Amniotic stem cell (primary cell): ENCODE data around the gene SPTLC3.

Source experiments
- DNase-seq: peaks from one replicate; lab custom pipeline; 2025; lab: John Stamatoyannopoulos, UW

The SPTLC3 gene

DNA sequence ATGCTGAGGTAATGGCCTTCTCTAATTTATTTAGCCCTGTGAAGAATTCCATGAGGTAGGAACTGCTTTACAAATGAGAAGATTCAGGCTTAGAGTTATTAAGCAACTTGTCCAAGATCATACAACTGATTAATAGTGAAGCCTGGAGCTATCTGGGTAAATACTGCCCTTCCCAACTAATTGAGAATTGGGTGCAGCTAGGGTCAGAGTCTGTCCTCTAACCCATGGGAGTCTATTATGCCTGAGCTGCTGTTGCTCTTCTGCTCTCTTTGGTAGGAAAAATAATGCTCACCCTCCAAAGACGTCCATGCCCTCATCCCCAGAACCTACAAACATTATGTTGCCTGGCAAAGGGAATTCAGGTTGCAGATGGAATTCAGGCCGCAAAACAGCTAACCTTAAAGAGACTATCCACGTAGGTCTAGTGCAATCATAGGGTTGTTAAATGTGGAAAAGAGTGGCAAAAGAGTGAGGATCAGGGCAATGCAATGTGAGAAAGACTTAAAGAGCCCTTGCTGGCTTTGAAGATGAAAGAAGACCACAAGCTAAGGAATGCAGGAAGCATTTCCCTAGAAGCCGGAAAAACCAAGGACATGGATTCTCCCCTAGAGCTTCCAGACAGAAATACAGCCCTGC is 90.1 kb downstream of the SPTLC3 start:
- DNase-seq, result no peak

DNA sequence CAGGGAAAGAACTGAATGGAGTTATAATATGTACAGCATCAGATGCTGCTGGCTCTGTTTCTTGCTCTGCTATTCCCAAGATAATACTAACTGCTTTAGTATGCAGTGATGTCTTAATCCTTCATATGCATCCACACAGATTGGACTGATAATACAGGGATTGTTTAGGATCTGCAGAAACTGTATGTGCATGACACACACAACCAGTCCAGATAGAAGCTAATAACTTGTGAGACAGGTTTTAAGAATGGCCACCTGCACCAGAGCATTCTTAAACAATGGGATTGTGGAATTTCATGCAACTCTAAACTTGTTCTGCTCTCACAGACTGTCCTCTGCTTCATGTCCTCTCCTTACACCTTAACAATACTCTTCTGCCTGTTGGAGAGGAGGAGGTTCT is 90.9 kb downstream of the SPTLC3 start:
- no peak for DNase-seq

DNA sequence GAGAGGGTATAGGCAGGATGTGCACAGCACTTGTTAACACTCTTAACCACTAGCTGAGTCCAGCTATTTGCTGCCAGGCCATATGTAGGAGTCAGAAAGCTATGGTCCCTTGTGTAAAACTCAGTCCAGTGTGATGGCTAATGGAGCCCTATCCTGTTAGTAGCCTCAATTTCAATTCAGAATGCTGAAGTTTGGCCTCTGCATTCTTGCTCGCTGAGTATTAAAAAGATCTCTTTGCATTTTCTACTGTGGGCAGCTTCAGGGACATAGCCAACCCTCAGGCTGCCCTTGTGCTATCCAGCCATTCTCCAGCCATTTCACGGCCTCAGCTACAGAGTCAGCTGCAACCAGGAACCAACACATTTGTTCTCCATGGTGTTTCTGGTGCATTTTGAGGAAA is 92.5 kb downstream of the SPTLC3 start:
- DNase-seq, result no peak

DNA sequence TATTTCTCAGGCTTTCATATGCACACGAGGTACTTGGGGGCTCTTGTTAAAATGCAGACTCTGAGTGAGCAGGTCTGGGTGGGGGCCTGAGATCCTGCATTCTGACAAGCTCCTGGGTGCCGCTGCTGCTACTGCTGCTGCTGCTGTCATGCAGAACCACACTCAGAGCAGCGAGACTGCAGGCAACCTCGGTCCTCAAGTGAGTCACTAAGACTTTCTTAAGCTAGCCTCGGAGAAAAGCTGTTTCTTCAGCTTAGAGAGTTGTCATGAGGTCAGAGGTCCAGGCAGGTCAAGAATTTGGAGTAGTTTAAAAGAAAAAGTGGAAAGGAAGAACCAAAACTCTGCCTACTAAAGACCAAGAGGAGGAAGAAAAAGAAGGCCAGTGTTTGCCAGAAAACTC is 92.9 kb downstream of the SPTLC3 start:
- no peak for DNase-seq

DNA sequence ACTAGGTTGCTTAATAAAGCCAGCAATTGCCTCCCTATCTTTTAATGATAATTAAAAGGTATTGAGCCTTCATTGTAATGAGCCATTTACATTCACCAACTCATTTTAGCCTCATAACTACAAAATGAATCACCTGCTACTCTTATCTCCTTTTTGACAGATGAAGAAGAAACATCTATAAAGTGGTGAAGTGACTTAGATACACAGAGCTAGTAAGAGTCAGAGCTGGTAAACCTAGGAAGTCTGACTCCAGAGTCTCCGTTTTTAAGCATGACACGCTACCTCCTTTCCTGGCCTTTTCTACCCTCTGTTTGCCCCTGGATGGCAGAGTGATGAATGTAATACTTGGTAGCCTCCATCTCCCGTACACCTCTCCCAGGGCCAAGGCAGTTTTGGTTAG is 93.5 kb downstream of the SPTLC3 start:
- DNase-seq, result no peak

DNA sequence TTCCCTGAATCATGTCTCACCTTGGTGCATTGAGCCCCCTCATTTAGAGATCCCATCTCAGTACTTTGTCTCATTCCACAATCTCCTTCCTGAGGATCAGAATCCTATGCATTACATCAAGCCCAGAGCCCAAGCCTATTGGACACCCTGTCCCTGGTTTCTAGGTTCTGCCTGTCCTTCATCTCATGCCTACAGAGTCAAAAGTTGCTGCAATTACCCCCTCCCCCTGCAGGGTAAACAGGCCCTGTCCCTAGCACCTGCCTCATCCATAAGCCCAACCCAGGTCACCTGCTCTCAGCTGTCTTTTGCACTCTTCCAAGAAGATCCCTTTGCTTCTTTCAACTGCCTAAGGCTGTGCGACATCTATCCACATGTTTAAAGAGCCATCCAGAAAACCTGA is 93.9 kb downstream of the SPTLC3 start:
- no peak for DNase-seq

DNA sequence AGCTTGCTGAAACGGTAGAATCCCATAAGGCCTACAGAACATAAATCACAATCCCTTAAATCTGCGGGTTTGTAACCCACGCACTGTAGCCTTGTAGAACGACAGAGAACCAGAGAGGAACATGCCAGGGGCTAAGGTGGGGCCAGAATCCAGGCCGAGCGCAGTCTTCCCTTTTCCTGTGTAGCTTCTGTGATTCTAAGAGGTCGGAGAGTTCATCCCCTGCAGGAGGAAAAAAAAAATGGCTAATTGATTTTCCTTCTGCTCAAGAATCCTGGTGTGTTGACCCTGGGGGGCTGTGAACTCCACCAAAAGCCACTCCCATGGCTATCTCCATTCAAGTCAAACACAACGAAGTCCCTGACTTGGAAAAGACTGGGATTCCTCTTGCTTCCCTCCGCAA is 96.3 kb downstream of the SPTLC3 start:
- DNase-seq, result no peak

DNA sequence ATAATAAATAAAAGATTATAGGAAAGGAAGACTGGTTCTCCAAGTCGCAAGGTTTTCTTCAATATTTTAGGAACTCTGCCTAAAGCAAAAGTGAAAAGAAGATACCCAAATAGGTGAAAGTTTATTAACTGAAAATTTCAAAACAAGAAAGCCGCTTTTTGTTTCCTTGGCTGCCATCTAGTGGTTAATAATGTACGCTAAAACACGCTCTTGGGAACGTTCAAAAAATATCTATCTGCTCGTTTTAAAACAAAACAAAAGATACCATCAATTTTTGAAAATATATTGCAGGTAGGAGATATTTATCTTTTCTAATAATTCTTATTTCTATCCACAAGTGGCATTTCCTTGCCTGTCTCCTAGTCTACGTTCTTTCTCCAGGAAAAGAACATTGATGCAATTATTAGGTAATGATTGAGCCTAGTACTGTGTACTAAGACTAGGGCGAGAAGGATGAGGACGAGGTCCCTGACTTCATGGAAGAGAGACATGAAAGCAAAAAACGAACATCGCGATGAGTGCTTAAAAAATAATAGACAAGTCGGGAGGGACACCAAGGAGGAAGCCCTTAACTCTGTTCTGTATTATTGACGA is 97.2 kb downstream of the SPTLC3 start:
- peak; percentile 17 for DNase-seq

DNA sequence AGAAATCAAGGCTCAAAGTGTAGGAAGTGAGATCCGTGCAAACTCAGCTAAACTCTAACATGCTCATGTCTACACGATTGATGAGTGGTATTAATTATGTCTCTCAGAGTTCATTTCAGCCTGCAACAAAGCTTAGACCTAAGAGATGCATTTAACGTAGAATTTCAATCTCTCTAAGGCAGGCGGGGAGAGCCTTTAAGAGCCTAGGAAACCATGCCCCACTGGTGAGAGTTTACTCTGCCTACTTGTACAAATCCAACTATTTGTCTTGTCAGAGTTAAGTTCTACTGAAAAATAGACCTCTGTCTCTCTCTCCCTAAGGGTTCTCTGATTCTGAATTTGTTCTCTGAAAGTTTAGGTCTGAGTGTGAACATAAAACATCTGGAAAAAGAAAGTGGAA is 100.9 kb downstream of the SPTLC3 start:
- DNase-seq, result no peak

DNA sequence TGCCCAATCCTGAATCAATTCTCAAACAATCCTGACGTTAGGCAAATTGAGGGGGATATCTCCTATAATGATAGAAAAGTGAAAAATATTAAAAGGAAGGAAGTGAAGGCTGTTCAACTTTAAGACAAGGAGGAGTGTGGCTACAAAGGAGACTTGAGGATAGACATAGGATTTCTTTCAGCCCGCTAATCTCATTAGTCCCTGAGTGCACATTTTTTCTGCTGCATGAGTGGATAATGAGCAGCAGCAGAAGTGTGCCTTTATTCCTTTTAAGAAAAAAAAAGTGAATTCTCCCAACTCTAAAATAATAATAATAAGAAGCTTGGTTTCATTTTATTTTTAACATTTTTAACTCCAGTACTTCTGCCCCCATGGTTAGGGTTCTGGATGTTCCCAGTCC is 102.0 kb downstream of the SPTLC3 start:
- DNase-seq, result no peak

DNA sequence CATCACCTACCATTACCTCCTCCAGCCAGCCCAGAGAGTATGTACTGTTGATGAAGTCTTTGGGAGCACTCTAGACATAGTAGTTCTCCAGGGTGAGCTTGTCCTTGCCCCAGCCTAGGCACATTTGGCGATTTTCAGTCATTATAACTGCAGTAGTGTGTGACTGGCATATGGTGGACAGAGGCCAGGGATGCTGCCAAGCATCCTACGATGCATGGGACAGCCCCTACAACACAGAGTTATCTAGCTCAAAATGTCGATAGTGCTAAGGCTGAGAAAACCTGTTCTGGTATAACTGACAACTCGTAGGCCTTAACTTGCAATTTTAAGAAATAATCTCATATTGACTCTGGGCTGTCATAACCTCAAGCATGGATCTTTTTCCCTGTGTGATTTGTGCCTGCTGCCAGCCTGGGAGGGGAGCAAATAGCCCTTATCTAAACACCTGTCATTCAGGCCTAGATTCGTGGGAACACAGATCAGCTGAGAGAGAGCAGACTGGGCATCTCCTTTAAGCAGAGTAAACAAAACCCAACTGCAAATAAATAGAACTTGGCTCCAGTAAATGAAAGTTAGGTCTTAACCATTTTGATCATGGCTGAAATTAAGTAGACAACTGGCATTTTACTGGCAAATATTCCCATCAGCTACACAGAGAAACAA is 102.6 kb downstream of the SPTLC3 start:
- DNase-seq, result no peak

DNA sequence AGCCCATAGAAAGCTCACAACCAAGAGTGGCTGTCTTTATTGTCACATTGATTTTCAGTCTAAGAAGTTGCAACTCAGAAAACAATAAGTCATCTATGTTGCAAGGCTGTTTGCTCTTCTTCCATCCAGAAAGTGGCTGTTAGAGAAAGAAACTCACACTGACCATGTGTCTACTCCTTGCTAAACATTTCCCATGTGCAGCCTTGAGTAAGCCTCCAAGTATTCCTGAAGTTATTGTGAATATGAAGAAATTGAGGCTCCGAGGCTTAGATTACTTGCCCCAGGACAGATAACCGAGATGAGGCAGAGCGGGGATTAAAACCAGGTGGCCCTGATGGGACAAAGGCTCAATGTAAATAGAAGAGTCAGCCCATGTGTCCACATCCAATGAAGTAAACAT is 105.0 kb downstream of the SPTLC3 start:
- DNase-seq, result no peak

DNA sequence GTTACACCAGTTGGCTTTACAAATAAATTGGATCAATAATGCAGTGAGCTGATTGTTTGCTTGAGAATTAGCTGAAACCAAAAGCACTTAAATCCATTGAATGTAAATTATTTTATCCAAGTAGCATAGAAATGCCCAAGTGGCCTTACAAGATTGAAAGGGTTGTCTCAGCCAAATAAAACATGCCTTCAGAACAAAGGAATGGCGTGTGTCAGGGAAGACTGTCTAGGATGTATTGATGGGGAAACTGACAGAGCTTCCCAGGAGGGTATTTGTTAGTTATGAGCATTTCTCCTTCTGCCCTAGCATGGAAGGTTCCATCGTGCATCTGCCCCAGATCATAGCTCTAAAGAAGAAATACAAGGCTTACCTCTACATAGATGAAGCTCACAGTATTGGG is 108.4 kb downstream of the SPTLC3 start:
- DNase-seq, result no peak

DNA sequence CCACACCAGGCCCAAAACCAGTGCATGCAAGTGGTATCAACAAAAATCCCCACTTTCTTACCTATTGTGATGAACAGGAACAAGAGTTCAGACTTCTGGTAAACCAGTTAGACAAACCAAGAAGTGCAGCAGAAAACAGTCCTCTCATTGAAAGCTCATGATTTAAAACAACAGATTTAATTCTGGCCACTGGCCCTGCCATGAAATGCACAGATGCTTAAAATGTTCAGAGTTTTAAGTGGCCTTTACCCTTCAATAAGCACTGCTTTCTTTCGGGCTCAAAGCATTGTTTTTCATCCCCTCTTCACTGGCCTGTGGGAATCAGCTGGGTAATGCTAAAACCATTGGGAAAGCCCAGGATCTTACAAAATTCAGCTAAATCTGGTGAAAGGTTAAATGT is 109.9 kb downstream of the SPTLC3 start:
- DNase-seq, result no peak

DNA sequence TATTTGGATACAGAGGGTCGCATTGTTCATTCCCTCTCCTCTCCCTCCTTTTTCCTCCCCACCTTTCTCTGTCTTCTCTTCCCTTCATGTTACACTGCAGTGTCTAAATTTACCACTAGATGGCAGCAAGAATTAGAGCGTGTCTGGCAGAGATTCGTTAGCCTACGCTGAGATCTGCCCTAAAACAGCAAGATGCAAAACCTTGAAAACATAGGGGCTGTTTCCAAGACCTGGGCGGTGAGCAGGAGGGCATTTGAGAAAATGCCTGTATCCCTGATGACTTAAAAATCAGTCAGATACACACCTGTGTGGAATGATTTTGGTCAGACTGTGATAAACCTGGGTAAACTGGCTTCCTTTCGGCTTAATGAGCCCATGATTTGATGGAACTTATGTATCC is 110.8 kb downstream of the SPTLC3 start:
- DNase-seq, result peak; percentile 28

DNA sequence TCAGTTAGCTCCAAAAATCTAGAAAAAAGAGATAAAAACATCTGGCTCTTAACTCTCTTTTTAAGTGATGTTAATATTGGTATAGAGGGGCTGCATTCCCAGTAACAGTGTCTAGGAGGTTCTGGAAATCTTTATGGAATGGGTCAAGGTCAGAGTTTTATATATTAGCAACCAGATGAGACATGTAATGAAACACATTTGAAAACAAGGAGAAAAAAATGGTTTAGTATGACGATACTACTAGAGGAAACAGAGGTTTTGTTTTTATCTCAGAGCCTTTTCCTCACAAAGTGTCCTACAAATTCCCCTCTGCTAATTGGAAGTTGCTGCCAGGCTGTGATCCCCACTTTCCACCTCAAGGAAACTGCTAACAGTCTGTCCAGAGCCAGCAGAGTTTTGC is 111.7 kb downstream of the SPTLC3 start:
- DNase-seq, result no peak

DNA sequence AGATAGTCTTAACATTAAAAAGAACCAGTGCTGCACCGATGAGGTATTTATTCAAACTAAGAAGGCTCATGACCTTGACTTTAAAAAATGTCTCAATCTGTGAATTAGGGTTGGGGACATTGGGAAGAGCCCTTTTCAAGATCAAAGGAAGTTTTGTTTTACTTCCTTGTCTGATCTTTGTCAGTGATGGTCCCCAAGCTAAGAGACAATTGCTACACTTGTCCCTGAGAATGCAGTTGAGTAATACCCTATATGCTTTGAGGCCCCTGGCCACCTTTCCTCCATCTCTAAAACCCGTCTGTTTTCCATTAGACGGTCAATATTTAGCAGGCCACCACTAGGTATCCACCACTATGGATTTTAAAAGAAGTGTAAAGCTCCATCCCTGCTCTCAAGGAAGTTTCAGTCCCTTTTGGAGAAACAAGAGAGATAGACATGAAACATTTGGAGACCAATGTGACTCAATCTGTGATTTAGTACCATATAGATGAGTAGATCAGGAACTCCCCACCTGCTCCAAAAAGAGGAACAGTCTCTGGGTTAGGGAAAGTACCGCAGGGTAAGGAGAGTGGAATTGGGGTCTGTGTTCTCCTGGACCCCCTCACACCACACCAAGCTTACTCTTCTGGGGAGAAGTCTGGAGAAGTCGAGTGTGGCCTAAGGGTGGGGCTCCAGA is 113.2 kb downstream of the SPTLC3 start:
- no peak for DNase-seq

DNA sequence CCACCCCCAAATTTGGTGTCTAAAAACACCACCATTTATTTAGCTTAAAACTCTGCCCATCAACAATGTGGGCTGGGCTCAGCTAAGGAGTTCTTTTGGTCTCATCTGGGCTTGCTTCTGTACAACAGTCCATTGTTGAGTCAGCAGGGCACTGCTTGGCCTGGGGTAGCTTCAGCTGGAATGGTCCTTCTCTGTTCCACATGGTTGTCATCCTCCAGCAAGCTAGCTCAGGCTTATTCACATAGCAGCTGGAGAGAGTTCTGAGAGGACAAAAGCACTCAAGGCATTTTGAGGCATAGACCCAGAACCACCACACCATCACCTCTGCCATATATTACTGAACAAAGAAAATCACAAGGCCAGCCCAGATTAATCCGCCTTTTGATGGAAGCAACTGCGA is 116.7 kb downstream of the SPTLC3 start:
- no peak for DNase-seq

DNA sequence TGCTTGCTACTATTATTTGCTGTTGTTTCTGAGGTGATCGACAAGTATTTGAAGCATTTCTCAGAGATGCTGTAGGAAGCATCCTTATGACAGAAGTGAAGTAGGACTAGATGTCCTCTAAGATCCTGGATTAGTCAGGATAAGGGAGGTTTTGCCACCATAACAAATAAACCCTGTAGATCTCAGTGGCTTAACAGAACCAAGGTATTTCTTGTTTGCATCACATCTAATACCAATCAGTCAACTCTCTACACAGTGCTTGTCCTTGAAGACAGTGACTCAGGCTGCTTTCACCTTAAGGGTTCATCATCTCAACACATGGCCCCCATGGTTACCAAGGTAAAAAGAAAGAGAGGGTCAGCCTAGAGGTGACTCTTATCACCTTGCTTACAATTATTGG is 119.4 kb downstream of the SPTLC3 start:
- DNase-seq, result no peak

DNA sequence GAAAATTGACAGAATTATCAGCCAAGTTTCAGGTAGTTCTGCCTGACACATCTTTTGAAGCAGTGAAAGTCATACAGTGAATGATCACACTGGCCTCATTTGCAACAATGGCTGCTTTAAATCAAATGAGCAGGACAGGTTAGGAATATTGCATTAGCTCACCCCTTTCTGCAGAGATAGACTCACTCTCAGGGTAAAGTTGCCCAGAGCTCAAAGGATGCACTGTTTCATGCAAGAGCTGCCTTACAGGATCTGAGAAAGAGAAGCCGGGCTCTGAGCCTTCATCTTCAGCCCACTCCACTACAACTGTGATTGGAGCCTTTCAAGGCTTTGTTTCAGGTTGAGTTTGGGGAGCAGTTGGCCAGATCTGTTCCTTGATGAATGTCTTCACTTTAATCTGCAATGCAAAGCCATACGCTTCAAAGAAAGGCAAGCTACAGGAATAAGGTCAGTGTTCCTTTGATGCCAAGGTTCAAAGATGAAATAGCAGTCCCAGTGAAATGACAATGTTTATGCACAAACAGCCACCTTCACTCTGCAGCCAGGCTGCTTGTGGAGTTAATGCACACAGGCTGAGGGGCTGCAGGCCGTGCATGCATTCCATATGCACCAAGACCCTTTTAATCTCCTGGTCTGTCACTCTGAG is 121.4 kb downstream of the SPTLC3 start:
- DNase-seq, result no peak

DNA sequence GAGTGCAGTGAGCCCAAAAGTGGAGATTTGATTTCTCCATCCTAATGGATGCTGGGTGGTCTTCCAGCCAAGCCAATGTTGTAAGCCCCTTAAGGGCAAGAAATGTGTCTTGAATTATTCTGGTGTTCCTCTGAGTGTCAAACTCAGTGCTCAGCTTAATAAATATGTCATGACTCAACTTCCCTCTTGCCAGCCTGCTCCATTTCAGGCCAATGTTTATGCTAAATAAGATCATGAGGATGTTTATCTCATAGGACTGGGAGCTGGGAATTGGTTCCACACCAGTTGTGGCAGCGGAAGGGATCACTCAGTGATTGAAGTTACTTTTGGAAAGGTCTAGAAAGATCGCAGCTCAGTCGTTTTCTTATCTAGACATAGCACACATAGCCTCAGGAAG is 121.9 kb downstream of the SPTLC3 start:
- no peak for DNase-seq

DNA sequence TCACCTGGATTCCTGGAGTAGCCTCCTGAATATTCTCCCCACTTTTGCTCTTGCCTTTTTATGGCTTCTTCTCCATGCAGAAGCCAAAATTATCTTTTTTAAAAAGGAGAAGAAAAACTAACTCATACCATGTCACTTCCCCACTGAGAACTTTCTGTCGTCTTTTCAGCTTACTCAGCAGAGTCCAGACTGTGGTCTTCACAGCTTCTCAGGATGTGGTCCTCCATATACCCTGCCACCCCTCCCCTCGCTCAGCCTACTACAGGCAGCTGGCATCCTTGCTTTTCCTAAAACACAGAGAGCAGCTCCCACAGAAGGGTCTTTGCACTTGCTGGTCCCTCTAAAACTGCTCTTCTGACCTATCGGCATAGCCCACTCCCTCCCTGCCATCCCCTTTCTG is 122.9 kb downstream of the SPTLC3 start:
- DNase-seq, result no peak
